ENCODE measurements around the gene ITGA2B. TPM values are rescaled to one million over a fixed set of nuclear protein-coding genes. Genes with fewer than 3 reads are reported as not detected.
"Not testable (repeated sequence)": the region's sequence is repeated elsewhere in the genome, so short reads cannot be mapped to it uniquely, and the experiment has no call there.

The ITGA2B gene
- total RNA-seq, 4 donors from 2014 or later, result 0.14 to 0.32 TPM; not detected in 2

DNA sequence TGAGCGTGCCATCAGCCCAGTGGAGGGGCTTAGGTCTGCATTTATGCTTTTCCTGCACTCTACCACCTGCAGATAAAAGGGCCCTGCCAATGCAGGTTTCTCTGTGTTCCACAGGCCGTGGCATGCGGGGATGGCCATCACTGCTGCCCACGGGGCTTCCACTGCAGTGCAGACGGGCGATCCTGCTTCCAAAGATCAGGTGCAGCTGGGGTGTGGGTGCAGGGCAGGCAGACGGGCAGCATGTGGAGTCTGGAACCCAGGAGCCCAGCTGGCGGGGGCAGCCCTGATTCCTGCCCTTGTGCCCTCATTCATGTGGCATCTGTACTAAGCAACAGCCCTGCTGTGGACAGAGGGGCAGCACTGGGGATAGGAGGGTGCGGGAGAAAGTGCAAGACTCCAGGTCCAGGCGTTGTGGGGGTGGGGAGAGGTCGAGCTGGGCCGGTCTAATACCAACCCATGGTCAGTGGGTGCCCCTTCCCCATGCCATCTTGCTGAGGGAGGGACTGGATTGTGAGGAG lies 39.8 kb downstream of the ITGA2B start:
- TF ChIP-seq POLR2AphosphoS5 (IDR thresholded peaks at IDR 0.05), result no peak
- no peak for TF ChIP-seq POLR2A (IDR thresholded peaks at IDR 0.05)
- no peak for TF ChIP-seq EP300 (IDR thresholded peaks at IDR 0.05; ENCODE audit: low read depth)
- Histone ChIP-seq H3K27ac (no peak overlapping the region), H3K27me3 (peaks cover under 1% of the 10 kb centered on the region), H3K4me1 (peaks cover 7 to 22% (median 19%) of the 10 kb centered on the region in 4 donors), H3K36me3 (peaks cover 0 to 9% (median 0%) of the 10 kb centered on the region in 4 donors), H3K9me3 (no peaks in the 10 kb centered on the region), H3K4me3 (no peak overlapping the region)
- in situ Hi-C loops (cut with MboI; ENCODE audit: low pct_ligation_motif_present in 1 of 4, low pct_unique_long_range_greater_than_20kb in 1 of 4, low sequenced_read_pairs in 3 of 4), result no loop called here
- 91% methylated on average over 11 of the region's 12 CpGs; no CpG with 5 or more reads in 1 of the 2 donors for WGBS, 2 donors (ENCODE audit: low coverage in 1 of 2)
- intact Hi-C loops (cut with DNase I; ENCODE audit: low total_unique reads), result no loop called here
- DNase-seq, result no peak

DNA sequence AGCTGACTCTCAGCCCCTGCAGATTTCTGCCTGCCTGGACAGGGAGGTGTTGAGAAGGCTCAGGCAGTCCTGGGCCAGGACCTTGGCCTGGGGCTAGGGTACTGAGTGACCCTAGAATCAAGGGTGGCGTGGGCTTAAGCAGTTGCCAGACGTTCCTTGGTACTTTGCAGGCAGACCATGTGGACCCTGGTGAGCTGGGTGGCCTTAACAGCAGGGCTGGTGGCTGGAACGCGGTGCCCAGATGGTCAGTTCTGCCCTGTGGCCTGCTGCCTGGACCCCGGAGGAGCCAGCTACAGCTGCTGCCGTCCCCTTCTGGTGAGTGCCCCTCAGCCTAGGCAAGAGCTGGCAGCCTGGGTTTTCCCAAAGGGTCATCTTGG lies 40.5 kb downstream of the ITGA2B start:
- H3K27me3 ChIP-seq, result no peaks in the 10 kb centered on the region
- intact Hi-C loops (cut with DNase I; ENCODE audit: low total_unique reads), result no loop called here
- 89% methylated on average over 4 of the region's 6 CpGs; no CpG with 5 or more reads in 1 of the 2 donors for WGBS, 2 donors (ENCODE audit: low coverage in 1 of 2)
- no peak overlapping the region for H3K4me3 ChIP-seq
- no peak for DNase-seq
- no peak overlapping the region for H3K27ac ChIP-seq
- H3K36me3 ChIP-seq, result peaks cover 0 to 9% (median 0%) of the 10 kb centered on the region in 4 donors
- H3K9me3 ChIP-seq, result no peaks in the 10 kb centered on the region
- in situ Hi-C loops (cut with MboI; ENCODE audit: low pct_ligation_motif_present in 1 of 4, low pct_unique_long_range_greater_than_20kb in 1 of 4, low sequenced_read_pairs in 3 of 4), result no loop called here
- TF ChIP-seq, protein P1, sequence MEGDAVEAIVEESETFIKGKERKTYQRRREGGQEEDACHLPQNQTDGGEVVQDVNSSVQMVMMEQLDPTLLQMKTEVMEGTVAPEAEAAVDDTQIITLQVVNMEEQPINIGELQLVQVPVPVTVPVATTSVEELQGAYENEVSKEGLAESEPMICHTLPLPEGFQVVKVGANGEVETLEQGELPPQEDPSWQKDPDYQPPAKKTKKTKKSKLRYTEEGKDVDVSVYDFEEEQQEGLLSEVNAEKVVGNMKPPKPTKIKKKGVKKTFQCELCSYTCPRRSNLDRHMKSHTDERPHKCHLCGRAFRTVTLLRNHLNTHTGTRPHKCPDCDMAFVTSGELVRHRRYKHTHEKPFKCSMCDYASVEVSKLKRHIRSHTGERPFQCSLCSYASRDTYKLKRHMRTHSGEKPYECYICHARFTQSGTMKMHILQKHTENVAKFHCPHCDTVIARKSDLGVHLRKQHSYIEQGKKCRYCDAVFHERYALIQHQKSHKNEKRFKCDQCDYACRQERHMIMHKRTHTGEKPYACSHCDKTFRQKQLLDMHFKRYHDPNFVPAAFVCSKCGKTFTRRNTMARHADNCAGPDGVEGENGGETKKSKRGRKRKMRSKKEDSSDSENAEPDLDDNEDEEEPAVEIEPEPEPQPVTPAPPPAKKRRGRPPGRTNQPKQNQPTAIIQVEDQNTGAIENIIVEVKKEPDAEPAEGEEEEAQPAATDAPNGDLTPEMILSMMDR (IDR thresholded peaks at IDR 0.05), result no peak
- TF ChIP-seq EP300 (IDR thresholded peaks at IDR 0.05; ENCODE audit: low read depth) (no peak), POLR2AphosphoS5 (IDR thresholded peaks at IDR 0.05) (no peak), POLR2A (IDR thresholded peaks at IDR 0.05) (no peak)
- peaks cover 7 to 24% (median 23%) of the 10 kb centered on the region in 4 donors for H3K4me1 ChIP-seq

DNA sequence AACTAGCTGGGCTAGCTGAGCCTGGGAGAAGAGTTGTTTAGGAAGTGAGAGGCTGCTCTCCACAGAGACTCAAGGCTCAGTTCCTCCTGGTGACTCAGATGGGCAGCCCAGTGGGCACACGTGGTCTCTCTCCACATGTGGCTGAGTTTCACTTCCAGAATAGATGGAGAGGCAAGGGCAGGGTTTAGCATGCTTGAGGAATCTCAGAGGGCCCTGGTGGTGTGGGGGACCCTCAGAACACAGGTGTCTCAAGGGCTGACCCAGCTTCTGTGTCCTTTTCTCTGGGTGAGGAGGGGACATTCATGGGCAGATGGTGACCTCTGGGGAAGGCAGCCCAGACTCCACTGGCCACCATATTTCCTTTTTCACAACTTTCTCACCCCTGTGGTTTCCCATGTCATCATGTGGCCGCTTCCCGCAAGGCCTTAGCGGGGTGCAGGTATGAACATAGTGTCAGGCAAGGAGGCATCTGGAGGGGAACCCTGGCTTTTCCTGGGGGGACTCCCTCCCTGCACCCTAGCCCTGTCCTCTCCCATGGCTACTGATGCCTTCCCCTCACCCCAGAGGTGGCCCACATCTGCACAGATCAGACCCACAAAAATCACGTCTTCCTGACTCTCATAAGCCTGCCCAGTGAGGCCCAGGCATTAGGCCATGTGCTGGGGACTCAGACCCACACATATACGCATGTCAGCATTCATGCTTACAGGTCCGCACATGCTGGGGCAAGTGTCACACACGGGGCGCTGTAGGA lies 41.0 kb downstream of the ITGA2B start:
- no peaks in the 10 kb centered on the region for H3K9me3 ChIP-seq
- peaks cover 7 to 24% (median 20%) of the 10 kb centered on the region in 4 donors for H3K4me1 ChIP-seq
- peak; percentile 48 for DNase-seq
- TF ChIP-seq POLR2A (IDR thresholded peaks at IDR 0.05), result no peak
- TF ChIP-seq POLR2AphosphoS5 (IDR thresholded peaks at IDR 0.05), result no peak
- no peak for TF ChIP-seq EP300 (IDR thresholded peaks at IDR 0.05; ENCODE audit: low read depth)
- TF ChIP-seq, protein P1 (IDR thresholded peaks at IDR 0.05), result no peak
- 40 to 79% methylated on average over 1 to 9 of the region's 9 CpGs for WGBS, 2 donors (ENCODE audit: low coverage in 1 of 2)
- intact Hi-C loops (cut with DNase I; ENCODE audit: low total_unique reads), result no loop called here
- H3K36me3 ChIP-seq, result peaks cover 0 to 9% (median 0%) of the 10 kb centered on the region in 4 donors
- H3K27me3 ChIP-seq, result no peaks in the 10 kb centered on the region
- H3K4me3 ChIP-seq, result no peak overlapping the region
- no peak overlapping the region for H3K27ac ChIP-seq
- in situ Hi-C loops (cut with MboI; ENCODE audit: low pct_ligation_motif_present in 1 of 4, low pct_unique_long_range_greater_than_20kb in 1 of 4, low sequenced_read_pairs in 3 of 4), result no loop called here

DNA sequence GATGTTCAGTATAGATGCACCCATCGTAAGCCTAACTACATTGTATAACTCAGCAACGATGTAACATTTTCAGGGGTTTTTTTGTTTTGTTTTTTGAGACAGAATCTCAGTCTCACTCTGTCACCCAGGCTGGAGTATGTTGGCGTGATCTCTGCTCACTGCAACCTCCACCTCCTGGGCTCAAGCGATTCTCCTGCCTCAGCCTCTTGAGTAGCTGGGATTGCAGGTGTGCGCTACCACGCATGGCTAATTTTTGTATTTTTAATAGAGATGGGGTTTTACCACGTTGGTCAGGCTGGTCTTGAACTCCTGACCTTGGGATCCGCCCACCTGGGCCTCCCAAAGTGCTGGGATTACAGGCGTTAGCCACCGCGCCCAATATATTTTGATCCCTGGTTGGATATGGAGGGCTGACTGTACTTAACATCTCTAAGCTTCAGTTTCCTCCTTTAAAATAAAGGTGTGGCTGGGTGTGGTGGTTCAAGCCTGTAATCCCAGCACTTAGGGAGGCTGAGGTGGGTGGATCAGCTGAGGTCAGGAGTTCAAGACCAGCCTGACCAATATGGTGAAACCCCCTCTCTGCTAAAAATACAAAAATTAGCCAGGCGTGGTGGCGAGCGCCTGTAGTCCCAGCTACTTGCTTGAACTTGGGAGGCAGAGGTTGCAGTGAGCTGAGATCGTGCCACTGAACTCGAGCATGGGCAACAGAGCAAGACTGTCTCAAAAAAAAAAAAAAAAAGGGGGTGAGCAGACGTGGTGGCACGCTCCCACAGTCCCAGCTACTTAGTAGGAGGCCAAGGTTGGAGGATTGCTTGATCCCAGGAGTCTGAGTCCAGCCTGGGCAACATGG lies 42.0 kb downstream of the ITGA2B start:
- in situ Hi-C loops (cut with MboI; ENCODE audit: low pct_ligation_motif_present in 1 of 4, low pct_unique_long_range_greater_than_20kb in 1 of 4, low sequenced_read_pairs in 3 of 4); H3K36me3 ChIP-seq; DNase-seq; H3K27me3 ChIP-seq; H3K4me3 ChIP-seq; H3K9me3 ChIP-seq: not testable (repeated sequence)
- WGBS, 2 donors (ENCODE audit: low coverage in 1 of 2), result 61 to 71% methylated on average over 4 to 18 of the region's 18 CpGs
- intact Hi-C loops (cut with DNase I; ENCODE audit: low total_unique reads), result loop anchor here (1.0 kb wide), 1 partner anchor 23 kb away; the partner anchor contains the start of gene SLC25A39
- H3K27ac ChIP-seq, result peak overlapping the region in 2 of 4 donors; percentile 17 to 28
- H3K4me1 ChIP-seq, result peaks cover 7 to 24% (median 18%) of the 10 kb centered on the region in 4 donors
